AG04449 (cell line): ENCODE data around the gene CACNA2D4.

Source experiments
- CTCF ChIA-PET: fragments of 350-600 bp; formaldehyde crosslinking; extraction: SDS; loops from one replicate; lab custom pipeline; 2021; ENCODE audit warnings: antibody characterized with exemption; lab: Yijun Ruan, JAX
- POLR2A ChIA-PET: fragments of 400-600, 350-600 bp; formaldehyde crosslinking; extraction: SDS; loops from one replicate; lab custom pipeline; 2020; ENCODE audit warnings: antibody characterized with exemption, inconsistent platforms; lab: Yijun Ruan, JAX
- DNase-seq: peaks from one replicate; pipeline ENCODE4 v3.0.0-alpha.2; 2010; ENCODE audit warnings: low read depth, low spot score
- H3K4me3 ChIP-seq: 2 replicates; pipeline ENCODE4 v1.5.1; 2011; ENCODE audit warnings: low read depth, mild to moderate bottlenecking, control low read depth, low read length
- TF ChIP-seq, protein P1 (sequence below): IDR thresholded peaks from one replicate; pipeline ENCODE4 v1.5.1; 2011; ENCODE audit warnings: mild to moderate bottlenecking, moderate library complexity, low read length, control low read depth, inconsistent platforms; ENCODE audit not compliant: insufficient read depth; ENCODE audit errors: missing control alignments

Gene CACNA2D4

DNA sequence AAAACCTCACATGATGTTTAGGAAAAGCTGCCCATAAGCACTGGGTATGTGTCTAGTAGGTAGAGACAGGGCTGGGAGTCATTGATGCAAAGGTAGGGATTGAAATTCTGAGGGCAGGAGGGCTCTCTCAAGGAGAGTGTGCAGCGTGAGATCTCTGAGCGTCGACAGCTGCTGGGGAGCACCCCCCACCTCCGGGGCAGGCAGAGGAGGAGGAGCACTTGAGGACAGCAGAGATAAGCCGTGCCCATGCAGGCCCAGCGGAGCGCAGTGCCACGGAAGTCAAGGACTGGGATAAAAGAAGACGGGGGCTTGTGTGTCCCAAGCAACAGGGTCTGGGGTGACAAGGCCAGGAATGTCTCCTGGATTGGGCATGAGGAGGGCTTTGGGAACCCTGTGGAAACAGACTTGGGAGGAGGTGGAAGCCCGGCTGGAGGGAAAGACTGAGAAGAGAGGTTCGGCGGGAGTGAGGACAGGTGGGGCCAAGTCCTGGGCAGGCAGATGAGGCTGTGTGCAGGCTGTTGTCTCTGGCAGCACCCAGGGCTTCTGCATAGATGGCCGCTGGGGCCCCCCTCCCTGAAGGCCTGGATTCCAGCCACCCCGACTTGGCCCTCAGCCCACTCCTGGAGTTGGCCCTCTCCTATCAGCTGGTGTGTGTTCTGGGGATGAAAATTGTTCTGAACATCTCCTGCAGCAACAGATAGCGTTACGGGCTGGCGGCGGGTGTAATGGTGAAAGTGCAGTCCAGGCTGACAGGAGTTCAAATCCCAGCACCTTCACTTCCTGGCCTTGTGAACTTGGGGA lies 1.9 kb downstream of the CACNA2D4 start:
- TF ChIP-seq, protein P1, sequence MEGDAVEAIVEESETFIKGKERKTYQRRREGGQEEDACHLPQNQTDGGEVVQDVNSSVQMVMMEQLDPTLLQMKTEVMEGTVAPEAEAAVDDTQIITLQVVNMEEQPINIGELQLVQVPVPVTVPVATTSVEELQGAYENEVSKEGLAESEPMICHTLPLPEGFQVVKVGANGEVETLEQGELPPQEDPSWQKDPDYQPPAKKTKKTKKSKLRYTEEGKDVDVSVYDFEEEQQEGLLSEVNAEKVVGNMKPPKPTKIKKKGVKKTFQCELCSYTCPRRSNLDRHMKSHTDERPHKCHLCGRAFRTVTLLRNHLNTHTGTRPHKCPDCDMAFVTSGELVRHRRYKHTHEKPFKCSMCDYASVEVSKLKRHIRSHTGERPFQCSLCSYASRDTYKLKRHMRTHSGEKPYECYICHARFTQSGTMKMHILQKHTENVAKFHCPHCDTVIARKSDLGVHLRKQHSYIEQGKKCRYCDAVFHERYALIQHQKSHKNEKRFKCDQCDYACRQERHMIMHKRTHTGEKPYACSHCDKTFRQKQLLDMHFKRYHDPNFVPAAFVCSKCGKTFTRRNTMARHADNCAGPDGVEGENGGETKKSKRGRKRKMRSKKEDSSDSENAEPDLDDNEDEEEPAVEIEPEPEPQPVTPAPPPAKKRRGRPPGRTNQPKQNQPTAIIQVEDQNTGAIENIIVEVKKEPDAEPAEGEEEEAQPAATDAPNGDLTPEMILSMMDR: no peak
- POLR2A ChIA-PET: no interaction called here
- CTCF ChIA-PET: interaction anchor here (2.3 kb wide), 1 partner anchor 23 kb away, joined by 7 read pairs; no protein-coding TSS in a partner anchor
- no peak for DNase-seq
- no peak overlapping the region for H3K4me3 ChIP-seq

DNA sequence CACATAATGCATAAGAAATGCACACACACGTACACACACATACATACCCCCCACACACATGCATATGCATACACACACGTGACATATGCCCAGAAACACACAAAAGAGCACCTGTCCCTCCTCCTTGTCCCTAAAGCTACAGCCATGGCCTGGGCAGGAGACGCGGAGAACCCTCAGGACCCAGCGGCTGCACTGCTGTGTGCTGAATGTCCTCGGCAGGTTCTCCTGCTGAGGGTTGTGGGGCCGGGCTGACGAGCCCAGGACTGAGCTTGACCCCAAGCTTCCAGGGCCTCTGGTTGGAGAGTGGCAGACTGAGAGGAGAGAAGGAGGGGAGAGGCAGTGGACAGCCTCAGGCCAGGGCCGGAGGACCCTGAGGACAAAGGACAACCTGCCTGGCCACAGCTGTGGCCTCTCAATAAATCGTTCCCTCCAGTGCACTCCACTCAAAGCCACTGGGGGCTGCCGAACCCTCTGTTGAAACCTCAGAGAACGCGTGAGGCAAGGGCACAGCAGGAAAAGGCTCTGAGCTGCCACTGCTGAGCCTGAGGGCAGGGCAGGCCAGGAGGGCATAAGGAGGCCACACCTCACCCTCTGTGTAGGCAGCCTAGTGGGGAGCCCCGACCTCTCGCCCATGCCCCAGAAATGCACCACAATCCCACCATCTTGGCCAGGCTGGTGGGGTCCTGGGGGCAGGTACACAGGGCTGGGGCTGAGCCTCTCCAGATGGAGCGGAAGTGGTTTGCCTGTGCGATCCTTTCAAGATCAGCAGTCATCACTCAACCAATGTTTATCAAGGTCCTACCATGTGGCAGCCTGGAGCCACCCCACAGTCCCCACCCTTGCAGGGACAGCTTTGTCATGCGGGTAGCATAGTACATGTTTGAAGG lies 3.1 kb downstream of the CACNA2D4 start:
- no peak for DNase-seq
- H3K4me3 ChIP-seq: no peak overlapping the region
- ChIA-PET POLR2A (no interaction called here), CTCF (interaction anchor here (2.3 kb wide), 1 partner anchor 25 kb away, joined by 7 read pairs; no protein-coding TSS in a partner anchor)
- TF ChIP-seq, protein P1: no peak

- ChIA-PET POLR2A (no interaction called here), CTCF (interaction anchor here (2.3 kb wide), 1 partner anchor 26 kb away, joined by 7 read pairs; no protein-coding TSS in a partner anchor)
- H3K4me3 ChIP-seq: no peak overlapping the region
- DNase-seq: no peak
- TF ChIP-seq, protein P1: no peak
Observed at GRCh38 chr12:1914114-1914911, 4.1 kb downstream of the CACNA2D4 start.

GRCh38 chr12:1913377-1914113 lies 4.9 kb downstream of the CACNA2D4 start:
- DNase-seq: no peak
- TF ChIP-seq, protein P1: no peak
- POLR2A ChIA-PET: no interaction called here
- no peak overlapping the region for H3K4me3 ChIP-seq
- CTCF ChIA-PET: interaction anchor here (1.8 kb wide), 1 partner anchor 27 kb away, joined by 8 read pairs; no protein-coding TSS in a partner anchor

DNA sequence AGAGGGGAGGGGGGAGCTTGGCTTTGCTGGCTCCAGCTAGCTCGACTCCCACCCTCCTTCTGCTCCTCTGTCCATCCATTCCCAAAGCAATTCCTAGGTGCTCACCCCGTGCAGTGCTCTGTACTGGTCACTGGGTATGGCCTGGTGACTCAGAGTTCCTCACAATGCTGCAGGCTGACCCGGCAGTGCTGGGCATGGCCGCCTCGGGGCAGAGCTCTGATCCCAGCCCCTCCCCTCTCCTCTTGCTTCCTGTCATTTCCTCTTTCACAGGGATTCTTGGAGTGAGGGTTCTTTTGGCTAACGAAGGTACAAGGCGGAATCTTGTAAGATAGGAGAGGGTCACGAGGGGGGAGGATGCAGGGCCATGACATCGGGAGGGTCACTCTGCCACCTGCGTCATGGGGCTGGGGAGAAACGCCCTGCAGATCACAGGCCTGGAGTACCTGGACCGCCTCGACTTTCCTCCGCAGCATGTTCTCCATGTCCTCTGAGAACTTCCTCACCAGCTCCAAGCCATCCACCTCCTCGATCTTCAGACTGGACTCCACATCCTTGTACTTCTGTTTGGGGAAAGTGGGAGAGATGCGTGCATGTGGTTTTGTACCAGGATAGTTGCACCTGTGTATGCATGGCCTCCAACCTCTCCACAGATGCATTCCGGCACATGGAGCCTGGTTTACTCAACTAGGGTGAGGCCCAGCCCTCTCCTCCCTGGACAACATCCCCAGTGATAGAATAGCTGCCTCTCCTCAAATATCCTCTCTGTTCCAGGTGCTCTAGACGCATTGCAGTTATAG lies 5.7 kb downstream of the CACNA2D4 start:
- no peak for DNase-seq
- H3K4me3 ChIP-seq: no peak overlapping the region
- CTCF ChIA-PET: interaction anchor here (1.8 kb wide), 1 partner anchor 27 kb away, joined by 8 read pairs; no protein-coding TSS in a partner anchor
- TF ChIP-seq, protein P1: no peak
- POLR2A ChIA-PET: no interaction called here
